Esophagus squamous epithelium (tissue), 5 donors: ENCODE results near the gene PLN. TPM values are rescaled to one million over a fixed set of nuclear protein-coding genes. Genes with fewer than 3 reads are reported as not detected.

Experiments used
- DNase-seq: peaks from one replicate; lab custom pipeline; 2025; lab: John Stamatoyannopoulos, UW
- H3K27ac ChIP-seq, 4 donors: fragments of 200-600 bp; sonication (generic); one replicate each; pipeline ENCODE4 v1.5.1; 2016 to 2019; ENCODE audit warnings: mild to moderate bottlenecking in 1 of 4
- H3K27me3 ChIP-seq, 4 donors: fragments of 200-600 bp; sonication (generic); 1 replicate in 3 of 4; 2 replicates in 1 of 4; pipeline versions ENCODE4 v1.5.1 to v1.6.0; 2017 to 2021; ENCODE audit warnings: antibody characterized with exemption in 1 of 4
- H3K36me3 ChIP-seq, 3 donors: fragments of 200-600 bp; sonication (generic); one replicate each; pipeline ENCODE4 v1.5.1; 2016 to 2019
- H3K4me1 ChIP-seq, 3 donors: fragments of 200-600 bp; sonication (generic); one replicate each; pipeline ENCODE4 v1.5.1; 2017 to 2019
- H3K4me3 ChIP-seq, 4 donors: fragments of 200-600 bp; sonication (generic); 1 replicate in 3 of 4; 2 replicates in 1 of 4; pipeline ENCODE4 v1.5.1; 2016 to 2019; ENCODE audit warnings: mild to moderate bottlenecking in 2 of 4, moderate library complexity in 1 of 4
- H3K9me3 ChIP-seq, 3 donors: fragments of 200-600 bp; sonication (generic); one replicate each; pipeline ENCODE4 v1.5.1; 2016 to 2019
- POLR2A ChIP-seq, 4 donors: fragments of 450-650 bp; IDR thresholded peaks; one replicate each; pipeline ENCODE4 v1.6.1; 2017; ENCODE audit warnings: antibody characterized with exemption in 4 of 4, mild to moderate bottlenecking in 4 of 4, moderate library complexity in 3 of 4
- WGBS, 2 donors: methylation state at CpG; one replicate each; pipeline ENCODE4 v1.1.5; 2018; 5-methylcytosine and 5-hydroxymethylcytosine counted together
- intact Hi-C: fragments of 100-400 bp; cut with DNase I; formaldehyde crosslinking; loops from one replicate; pipeline ENCODE4 v1.15.0; 2022
- total RNA-seq, 4 donors: library from RNA; depleted of rRNA; stranded (reverse); fragments of >200 nt; gene quantifications; one replicate each; pipeline ENCODE4 v1.1.0, GENCODE V29; 2016
- TF ChIP-seq, protein P1 (sequence below), 6 experiments: fragments of 450-650 bp in 4 of 6; fragments of 200-600 bp in 2 of 6; sonication (generic) in 2 of 6; IDR thresholded peaks; one replicate each; pipeline ENCODE4 v1.5.1; 2016 to 2019; ENCODE audit warnings: antibody characterized with exemption in 6 of 6, mild to moderate bottlenecking in 4 of 6, moderate library complexity in 4 of 6
- donor health status: DM: yes; HTN: yes; CAD: no.

Gene PLN
- total RNA-seq, 4 donors from 2014 or later = 1.1 to 48.8 (median 11.2) TPM

- 39 to 48% methylated on average over 2 of the region's 2 CpGs for WGBS, 2 donors
- Histone ChIP-seq H3K27ac (no peak overlapping the region), H3K4me1 (peaks cover 0 to 8% (median 0%) of the 10 kb centered on the region in 3 donors), H3K36me3 (no peaks in the 10 kb centered on the region), H3K27me3 (no peaks in the 10 kb centered on the region), H3K9me3 (no peaks in the 10 kb centered on the region), H3K4me3 (no peak overlapping the region)
- TF ChIP-seq, protein P1, sequence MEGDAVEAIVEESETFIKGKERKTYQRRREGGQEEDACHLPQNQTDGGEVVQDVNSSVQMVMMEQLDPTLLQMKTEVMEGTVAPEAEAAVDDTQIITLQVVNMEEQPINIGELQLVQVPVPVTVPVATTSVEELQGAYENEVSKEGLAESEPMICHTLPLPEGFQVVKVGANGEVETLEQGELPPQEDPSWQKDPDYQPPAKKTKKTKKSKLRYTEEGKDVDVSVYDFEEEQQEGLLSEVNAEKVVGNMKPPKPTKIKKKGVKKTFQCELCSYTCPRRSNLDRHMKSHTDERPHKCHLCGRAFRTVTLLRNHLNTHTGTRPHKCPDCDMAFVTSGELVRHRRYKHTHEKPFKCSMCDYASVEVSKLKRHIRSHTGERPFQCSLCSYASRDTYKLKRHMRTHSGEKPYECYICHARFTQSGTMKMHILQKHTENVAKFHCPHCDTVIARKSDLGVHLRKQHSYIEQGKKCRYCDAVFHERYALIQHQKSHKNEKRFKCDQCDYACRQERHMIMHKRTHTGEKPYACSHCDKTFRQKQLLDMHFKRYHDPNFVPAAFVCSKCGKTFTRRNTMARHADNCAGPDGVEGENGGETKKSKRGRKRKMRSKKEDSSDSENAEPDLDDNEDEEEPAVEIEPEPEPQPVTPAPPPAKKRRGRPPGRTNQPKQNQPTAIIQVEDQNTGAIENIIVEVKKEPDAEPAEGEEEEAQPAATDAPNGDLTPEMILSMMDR (IDR thresholded peaks at IDR 0.05) = no peak
- TF ChIP-seq POLR2A (IDR thresholded peaks at IDR 0.05) = no peak
- no peak for DNase-seq
- intact Hi-C loops = no loop called here
Observed at GRCh38 chr6:118537574-118537973, 10.5 kb upstream of the PLN start.

GRCh38 chr6:118542184-118542952 is 5.7 kb upstream of the PLN start:
- Histone ChIP-seq H3K4me1 (peaks cover 0 to 6% (median 0%) of the 10 kb centered on the region in 3 donors), H3K27ac (no peak overlapping the region), H3K4me3 (no peak overlapping the region), H3K9me3 (no peaks in the 10 kb centered on the region), H3K36me3 (no peaks in the 10 kb centered on the region), H3K27me3 (no peaks in the 10 kb centered on the region)
- TF ChIP-seq, protein P1 (IDR thresholded peaks at IDR 0.05) = no peak
- no peak for TF ChIP-seq POLR2A (IDR thresholded peaks at IDR 0.05)
- no peak for DNase-seq
- intact Hi-C loops = no loop called here
- 88 to 99% methylated on average over 3 of the region's 3 CpGs for WGBS, 2 donors

GRCh38 chr6:118544105-118544504 is 4.0 kb upstream of the PLN start:
- Histone ChIP-seq H3K4me1 (no peaks in the 10 kb centered on the region), H3K36me3 (no peaks in the 10 kb centered on the region), H3K27ac (no peak overlapping the region), H3K9me3 (no peaks in the 10 kb centered on the region), H3K27me3 (no peaks in the 10 kb centered on the region), H3K4me3 (no peak overlapping the region)
- intact Hi-C loops = no loop called here
- TF ChIP-seq, protein P1 (IDR thresholded peaks at IDR 0.05) = no peak
- no peak for TF ChIP-seq POLR2A (IDR thresholded peaks at IDR 0.05)
- WGBS, 2 donors = 72 to 80% methylated on average over 3 of the region's 3 CpGs
- no peak for DNase-seq

DNA sequence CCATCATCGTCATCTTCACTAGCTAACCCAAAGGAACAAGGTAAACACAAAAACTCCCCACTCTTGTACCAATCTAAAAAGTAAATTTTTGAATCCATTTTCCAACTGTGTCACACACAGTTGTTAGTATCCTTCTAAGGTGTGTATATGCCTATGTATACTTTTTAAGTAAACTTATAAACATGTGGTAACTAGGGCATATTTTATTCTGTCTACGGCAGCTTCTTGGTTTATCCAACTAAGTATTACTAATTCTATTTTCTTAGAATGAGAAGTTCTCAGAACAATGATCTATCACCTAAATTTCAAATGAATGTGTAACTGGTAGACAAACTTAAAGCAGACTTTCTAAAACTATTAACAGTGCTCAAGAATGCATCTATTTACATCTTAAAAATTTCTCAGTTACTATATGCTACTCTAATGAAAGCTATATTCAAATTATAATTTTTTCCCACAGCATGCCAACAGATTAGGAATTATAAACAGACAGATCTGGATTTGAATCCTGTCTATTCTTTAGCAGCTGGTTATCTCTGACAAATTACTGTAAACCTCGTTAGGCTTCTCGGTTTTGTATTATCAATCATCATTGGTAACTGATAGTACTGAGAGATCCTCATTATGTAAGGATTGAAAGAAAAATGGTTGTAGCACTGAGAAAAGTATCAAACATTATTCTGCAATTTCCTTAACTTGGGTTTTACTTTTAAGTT is 1.8 kb upstream of the PLN start:
- DNase-seq = no peak
- intact Hi-C loops = no loop called here
- WGBS, 2 donors = 60 to 67% methylated on average over 4 of the region's 4 CpGs
- Histone ChIP-seq H3K4me1 (no peaks in the 10 kb centered on the region), H3K4me3 (no peak overlapping the region), H3K27ac (peak overlapping the region in 3 of 4 donors; percentile 11 to 49 (median 38)), H3K27me3 (no peaks in the 10 kb centered on the region), H3K9me3 (no peaks in the 10 kb centered on the region), H3K36me3 (no peaks in the 10 kb centered on the region)
- TF ChIP-seq POLR2A (IDR thresholded peaks at IDR 0.05) = no peak
- TF ChIP-seq, protein P1 (IDR thresholded peaks at IDR 0.05) = no peak

DNA sequence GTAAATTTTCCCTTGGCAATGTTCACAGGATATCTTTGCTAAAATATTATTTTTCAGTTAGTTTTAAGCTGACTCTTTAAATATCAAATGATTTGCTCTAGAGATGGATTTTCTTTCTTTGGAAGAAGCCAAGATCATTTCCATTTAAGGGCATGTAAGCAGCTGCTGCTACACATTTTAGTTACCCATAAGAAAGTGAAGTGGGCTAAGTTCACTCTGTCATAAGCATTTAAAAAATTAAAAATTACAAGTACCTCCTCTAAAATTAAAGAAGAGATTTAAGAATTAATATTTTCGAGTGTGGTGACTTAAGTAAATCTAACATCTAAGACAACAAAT is 1.2 kb upstream of the PLN start:
- Histone ChIP-seq H3K4me3 (peak overlapping the region in 1 of 4 donors; percentile 50), H3K9me3 (no peaks in the 10 kb centered on the region), H3K27me3 (no peaks in the 10 kb centered on the region), H3K36me3 (no peaks in the 10 kb centered on the region), H3K4me1 (no peaks in the 10 kb centered on the region), H3K27ac (peak overlapping the region in 3 of 4 donors; percentile 11 to 49 (median 38))
- intact Hi-C loops = no loop called here
- 58 to 70% methylated on average over 1 of the region's 1 CpG for WGBS, 2 donors
- no peak for DNase-seq
- no peak for TF ChIP-seq POLR2A (IDR thresholded peaks at IDR 0.05)
- TF ChIP-seq, protein P1 (IDR thresholded peaks at IDR 0.05) = no peak
